Brain microvascular endothelial cell (primary cell): ENCODE measurements around the gene CTBP2.

ENCODE experiments used
- DNase-seq: peaks from one replicate; pipeline ENCODE4 v3.0.0-alpha.2; 2020
- H3K27ac ChIP-seq: fragments of 250-450 bp; sonication (Bioruptor Pico); 2 replicates; pipeline ENCODE4 v1.5.1; 2020; ENCODE audit warnings: mild to moderate bottlenecking, moderate library complexity
- H3K27me3 ChIP-seq: fragments of 250-450 bp; sonication (Bioruptor Pico); replicated peaks from 2 replicates; pipeline ENCODE4 v1.5.1; 2020; ENCODE audit warnings: mild to moderate bottlenecking
- H3K36me3 ChIP-seq: fragments of 250-450 bp; sonication (Bioruptor Pico); replicated peaks from 2 replicates; pipeline ENCODE4 v1.5.1; 2020; ENCODE audit warnings: mild to moderate bottlenecking
- H3K4me3 ChIP-seq: 2 replicates; pipeline ENCODE4 v1.5.1; 2011; ENCODE audit warnings: low read depth, mild to moderate bottlenecking, control low read depth, low read length, moderate library complexity
- in situ Hi-C: cut with HindIII; loops from 2 replicates; pipeline ENCODE4 v1.10.0; 2017; ENCODE audit warnings: low sequenced_read_pairs, low pct_ligation_motif_present
- TF ChIP-seq, protein P1 (sequence below): IDR thresholded peaks from 2 replicates; pipeline ENCODE4 v1.5.1; 2011; ENCODE audit warnings: low read depth, mild to moderate bottlenecking, moderate library complexity, low read length, control low read depth, inconsistent platforms; ENCODE audit errors: missing control alignments

The CTBP2 gene

GRCh38 chr10:125160856-125161706 is 718 bp upstream of the CTBP2 start:
- Histone ChIP-seq H3K27ac (peak overlapping the region; percentile 89), H3K4me3 (peak overlapping the region; percentile 61), H3K27me3 (no peaks in the 10 kb centered on the region), H3K36me3 (no peaks in the 10 kb centered on the region)
- in situ Hi-C loops = no loop called here
- peak; percentile 85 for DNase-seq
- TF ChIP-seq, protein P1, sequence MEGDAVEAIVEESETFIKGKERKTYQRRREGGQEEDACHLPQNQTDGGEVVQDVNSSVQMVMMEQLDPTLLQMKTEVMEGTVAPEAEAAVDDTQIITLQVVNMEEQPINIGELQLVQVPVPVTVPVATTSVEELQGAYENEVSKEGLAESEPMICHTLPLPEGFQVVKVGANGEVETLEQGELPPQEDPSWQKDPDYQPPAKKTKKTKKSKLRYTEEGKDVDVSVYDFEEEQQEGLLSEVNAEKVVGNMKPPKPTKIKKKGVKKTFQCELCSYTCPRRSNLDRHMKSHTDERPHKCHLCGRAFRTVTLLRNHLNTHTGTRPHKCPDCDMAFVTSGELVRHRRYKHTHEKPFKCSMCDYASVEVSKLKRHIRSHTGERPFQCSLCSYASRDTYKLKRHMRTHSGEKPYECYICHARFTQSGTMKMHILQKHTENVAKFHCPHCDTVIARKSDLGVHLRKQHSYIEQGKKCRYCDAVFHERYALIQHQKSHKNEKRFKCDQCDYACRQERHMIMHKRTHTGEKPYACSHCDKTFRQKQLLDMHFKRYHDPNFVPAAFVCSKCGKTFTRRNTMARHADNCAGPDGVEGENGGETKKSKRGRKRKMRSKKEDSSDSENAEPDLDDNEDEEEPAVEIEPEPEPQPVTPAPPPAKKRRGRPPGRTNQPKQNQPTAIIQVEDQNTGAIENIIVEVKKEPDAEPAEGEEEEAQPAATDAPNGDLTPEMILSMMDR = peak; percentile 54

DNA sequence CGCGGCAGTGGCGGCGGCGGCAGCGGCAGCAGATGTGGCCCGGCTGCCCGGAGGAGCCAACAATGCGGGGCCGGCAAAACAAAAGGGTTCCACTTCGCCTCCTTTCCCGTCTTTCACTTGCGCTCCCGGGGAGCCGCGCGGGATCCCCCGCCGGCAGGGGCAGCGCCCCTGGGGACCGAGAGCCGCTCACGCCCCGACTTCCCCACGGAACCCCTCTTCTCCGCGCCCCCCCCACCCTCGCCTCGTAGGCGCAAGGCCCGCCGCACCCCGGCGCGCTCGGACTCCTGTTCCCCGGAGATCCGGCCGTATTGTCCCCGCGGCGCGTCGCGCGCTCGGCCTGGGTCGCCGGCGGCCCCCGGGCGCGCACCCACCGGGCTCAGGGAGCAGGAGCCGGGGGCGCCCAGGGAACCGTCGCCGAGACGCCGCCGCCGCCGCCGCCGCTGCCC is 854 bp downstream of the CTBP2 start:
- in situ Hi-C loops = no loop called here
- TF ChIP-seq, protein P1 = no peak
- H3K4me3 ChIP-seq = peak overlapping the region; percentile 72

GRCh38 chr10:125158601-125159485 is 1.5 kb downstream of the CTBP2 start:
- TF ChIP-seq, protein P1 = no peak
- Histone ChIP-seq H3K36me3 (no peaks in the 10 kb centered on the region), H3K27me3 (no peaks in the 10 kb centered on the region), H3K27ac (peak overlapping the region; percentile 96), H3K4me3 (peak overlapping the region; percentile 72)
- in situ Hi-C loops = no loop called here
- no peak for DNase-seq

More for the DNA sequence above, 854 bp downstream of the CTBP2 start:
- no peak for DNase-seq
- peak overlapping the region; percentile 78 for H3K27ac ChIP-seq
- H3K27me3 ChIP-seq = no peaks in the 10 kb centered on the region
- H3K36me3 ChIP-seq = no peaks in the 10 kb centered on the region

- no peaks in the 10 kb centered on the region for H3K27me3 ChIP-seq
- peak overlapping the region; percentile 72 for H3K4me3 ChIP-seq
- peak overlapping the region; percentile 96 for H3K27ac ChIP-seq
- no peaks in the 10 kb centered on the region for H3K36me3 ChIP-seq
- in situ Hi-C loops = no loop called here
- no peak for DNase-seq
- TF ChIP-seq, protein P1 = no peak
Observed at GRCh38 chr10:125158275-125158600, 2.1 kb downstream of the CTBP2 start.

- Histone ChIP-seq H3K36me3 (no peaks in the 10 kb centered on the region), H3K27me3 (no peaks in the 10 kb centered on the region), H3K4me3 (peak overlapping the region; percentile 72), H3K27ac (peak overlapping the region; percentile 96)
- TF ChIP-seq, protein P1 = no peak
- in situ Hi-C loops = no loop called here
- DNase-seq = no peak
Observed at GRCh38 chr10:125157505-125157904, 2.9 kb downstream of the CTBP2 start.
